Thoracic aorta (tissue), 2 donors: ENCODE measurements around the gene DCST2. TPM values are rescaled to one million over a fixed set of nuclear protein-coding genes. Genes with fewer than 3 reads are reported as not detected.

ENCODE experiments used
- ATAC-seq: fragments of 150-250 bp; one replicate; pipeline ENCODE4 v1.8.0; 2017; ENCODE audit warnings: low read depth; ENCODE audit not compliant: insufficient number of reproducible peaks, low FRiP score
- DNase-seq: peaks from one replicate; pipeline ENCODE4 v3.0.0-alpha.2; 2020; ENCODE audit warnings: low spot score
- H3K27ac ChIP-seq, 2 donors: fragments of 200-600 bp; sonication (generic); 1 replicate in 1 of 2; 2 replicates in 1 of 2; pipeline ENCODE4 v1.5.1; 2016; ENCODE audit warnings: mild to moderate bottlenecking in 2 of 2, moderate library complexity in 2 of 2
- H3K27me3 ChIP-seq: fragments of 200-600 bp; sonication (generic); replicated peaks from 2 replicates; pipeline ENCODE4 v1.6.0; 2016; ENCODE audit warnings: mild to moderate bottlenecking; ENCODE audit not compliant: insufficient read depth
- H3K36me3 ChIP-seq: fragments of 200-600 bp; sonication (generic); one replicate; pipeline ENCODE4 v1.5.1; 2016
- H3K4me1 ChIP-seq, 2 donors: fragments of 200-600 bp; sonication (generic); 1 replicate in 1 of 2; 2 replicates in 1 of 2; pipeline versions ENCODE4 v1.5.1 to v1.6.0; 2016; ENCODE audit warnings: low read depth in 2 of 2, mild to moderate bottlenecking in 1 of 2; ENCODE audit not compliant: control insufficient read depth in 1 of 2
- H3K4me3 ChIP-seq: fragments of 200-600 bp; sonication (generic); 2 replicates; pipeline ENCODE4 v1.5.1; 2016; ENCODE audit warnings: mild to moderate bottlenecking
- H3K9me3 ChIP-seq: fragments of 200-600 bp; sonication (generic); 2 replicates; pipeline ENCODE4 v1.5.1; 2016
- CTCF ChIP-seq: fragments of 200-600 bp; sonication (generic); IDR thresholded peaks from one replicate; pipeline ENCODE4 v1.5.1; 2019; ENCODE audit warnings: antibody characterized with exemption
- total RNA-seq, 2 donors: library from RNA; depleted of rRNA; stranded (reverse); fragments of >200 nt; gene quantifications; one replicate each; pipeline versions ENCODE4 v1.1.0 to v1.2.3, GENCODE V29; 2016

DCST2 gene
- total RNA-seq, 2 donors from 2014 or later, result 0.42 TPM; not detected in 1

DNA sequence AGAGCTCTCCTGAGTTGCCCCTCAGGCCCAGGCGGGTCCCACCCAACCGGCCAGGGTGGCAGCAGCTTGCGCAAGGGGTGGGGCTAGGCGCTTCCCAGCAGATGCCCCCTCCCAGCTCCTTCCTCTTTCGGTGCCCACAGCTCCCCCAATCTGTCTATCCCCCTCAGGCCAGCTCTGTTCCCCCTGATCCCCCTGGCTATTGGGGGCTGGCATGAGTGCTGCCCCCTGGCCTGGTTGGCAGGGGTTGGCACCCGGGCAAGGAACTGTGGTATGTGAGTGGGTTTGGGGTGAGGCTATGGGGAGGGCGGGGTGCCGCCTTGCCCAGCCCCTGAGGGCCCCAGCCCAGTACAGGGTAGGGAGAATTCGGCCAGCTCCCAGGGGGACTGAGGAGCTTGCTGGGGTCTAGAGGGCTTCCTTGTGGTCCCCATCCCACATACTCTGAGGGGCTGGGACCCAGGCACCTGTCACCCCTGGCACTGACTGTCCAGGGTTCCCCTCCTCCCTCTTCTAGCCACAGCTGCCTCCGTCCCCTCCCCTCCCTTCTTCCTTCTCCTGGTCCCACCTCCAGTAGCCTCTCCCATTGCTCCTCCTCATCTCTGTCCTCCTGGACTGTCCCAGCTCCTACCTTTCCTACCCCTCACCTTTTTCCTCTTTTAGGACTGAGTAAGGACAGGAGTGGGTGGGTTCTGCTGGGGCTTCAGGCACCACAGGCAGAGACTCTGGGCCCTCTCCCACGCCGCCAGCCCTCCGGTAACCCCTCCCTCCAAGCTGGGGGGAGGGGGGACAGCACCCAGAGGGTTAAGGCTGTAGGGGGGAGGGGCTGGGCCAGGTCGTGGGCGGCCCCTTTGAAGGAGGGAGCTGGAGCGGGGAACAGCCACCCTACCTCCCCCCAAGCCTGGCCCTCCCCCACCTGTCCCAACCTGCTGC lies 25.3 kb downstream of the DCST2 start:
- Histone ChIP-seq H3K27me3 (no peaks in the 10 kb centered on the region), H3K4me1 (peaks cover 61 to 75% of the 10 kb centered on the region in 2 donors), H3K9me3 (no peaks in the 10 kb centered on the region), H3K4me3 (peak overlapping the region; percentile 53), H3K36me3 (peaks cover 3% of the 10 kb centered on the region), H3K27ac (peak overlapping the region; percentile 65 to 99)
- DNase-seq (no peak), ATAC-seq (no peak)
- no peak for TF ChIP-seq CTCF

DNA sequence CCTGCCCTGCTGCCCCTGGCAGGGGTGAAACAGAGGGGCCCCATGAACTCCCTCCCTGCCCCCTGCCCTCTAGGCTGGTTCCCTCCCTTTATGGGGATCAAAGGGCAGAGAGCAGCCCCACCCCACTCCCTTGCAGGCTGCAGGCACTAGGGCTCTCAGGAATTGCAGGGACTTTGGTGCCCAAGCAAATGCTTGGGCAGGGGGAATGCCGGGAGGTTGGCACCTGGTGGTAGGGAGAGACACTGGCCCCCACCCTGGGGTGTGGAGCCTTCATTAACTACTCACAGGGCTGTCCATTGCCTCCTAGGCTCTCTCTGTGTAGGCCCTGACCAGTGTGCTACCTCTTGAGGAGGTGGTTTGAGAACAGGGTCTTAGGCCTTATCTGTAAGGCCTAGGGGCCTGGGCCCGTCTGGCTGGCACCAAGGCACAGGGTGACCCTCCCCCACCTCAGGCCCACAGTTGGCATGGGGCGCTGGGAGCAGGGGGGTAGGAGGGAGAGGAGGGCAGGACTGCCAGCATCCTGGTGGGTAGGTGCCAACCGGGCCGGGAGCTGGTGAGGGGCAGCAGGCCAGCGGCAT lies 26.2 kb downstream of the DCST2 start:
- Histone ChIP-seq H3K9me3 (no peaks in the 10 kb centered on the region), H3K27me3 (no peaks in the 10 kb centered on the region), H3K4me1 (peaks cover 59 to 71% of the 10 kb centered on the region in 2 donors), H3K4me3 (peak overlapping the region; percentile 53), H3K27ac (peak overlapping the region; percentile 65 to 99), H3K36me3 (peaks cover 3% of the 10 kb centered on the region)
- TF ChIP-seq CTCF, result no peak
- no peak for ATAC-seq
- DNase-seq, result no peak

DNA sequence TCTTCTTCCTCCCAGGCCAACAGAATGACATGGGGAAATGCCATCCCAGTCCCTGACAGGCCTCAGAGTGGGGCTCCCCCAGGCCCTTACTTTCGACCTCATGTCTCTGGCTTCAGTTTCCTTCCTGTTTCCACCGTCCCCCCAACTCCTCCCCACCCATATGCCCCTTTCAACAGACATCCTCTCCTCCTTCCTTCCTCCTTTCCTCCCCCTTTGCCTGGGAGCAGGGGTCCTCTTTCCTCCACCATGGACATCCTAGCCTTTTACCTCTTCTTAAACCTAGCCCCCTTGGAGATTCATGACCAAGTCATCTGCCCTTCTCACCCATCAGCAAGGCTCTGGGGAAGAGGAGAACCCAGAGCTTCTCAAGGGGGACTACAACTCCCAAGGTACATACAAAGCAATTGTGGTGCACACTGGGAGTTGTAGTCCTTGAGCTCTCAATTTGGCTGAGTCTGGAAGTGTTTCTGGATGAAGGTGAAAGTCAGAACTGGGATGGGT lies 26.9 kb downstream of the DCST2 start:
- Histone ChIP-seq H3K27me3 (no peaks in the 10 kb centered on the region), H3K36me3 (peaks cover 3% of the 10 kb centered on the region), H3K27ac (peak overlapping the region; percentile 92 to 99), H3K9me3 (no peaks in the 10 kb centered on the region), H3K4me3 (peak overlapping the region; percentile 23), H3K4me1 (peaks cover 52 to 64% of the 10 kb centered on the region in 2 donors)
- ATAC-seq (no peak), DNase-seq (no peak)
- TF ChIP-seq CTCF, result no peak

GRCh38 chr1:155005076-155006011 lies 28.2 kb downstream of the DCST2 start:
- TF ChIP-seq CTCF, result no peak
- H3K27ac ChIP-seq, result peak overlapping the region; percentile 92 to 99
- ATAC-seq (no peak), DNase-seq (peak; percentile 33)
- peaks cover 45 to 51% of the 10 kb centered on the region in 2 donors for H3K4me1 ChIP-seq
- no peaks in the 10 kb centered on the region for H3K9me3 ChIP-seq
- peaks cover 3% of the 10 kb centered on the region for H3K36me3 ChIP-seq
- H3K4me3 ChIP-seq, result peak overlapping the region; percentile 99
- no peaks in the 10 kb centered on the region for H3K27me3 ChIP-seq
